ENCODE results near the gene METTL25B.

DNA sequence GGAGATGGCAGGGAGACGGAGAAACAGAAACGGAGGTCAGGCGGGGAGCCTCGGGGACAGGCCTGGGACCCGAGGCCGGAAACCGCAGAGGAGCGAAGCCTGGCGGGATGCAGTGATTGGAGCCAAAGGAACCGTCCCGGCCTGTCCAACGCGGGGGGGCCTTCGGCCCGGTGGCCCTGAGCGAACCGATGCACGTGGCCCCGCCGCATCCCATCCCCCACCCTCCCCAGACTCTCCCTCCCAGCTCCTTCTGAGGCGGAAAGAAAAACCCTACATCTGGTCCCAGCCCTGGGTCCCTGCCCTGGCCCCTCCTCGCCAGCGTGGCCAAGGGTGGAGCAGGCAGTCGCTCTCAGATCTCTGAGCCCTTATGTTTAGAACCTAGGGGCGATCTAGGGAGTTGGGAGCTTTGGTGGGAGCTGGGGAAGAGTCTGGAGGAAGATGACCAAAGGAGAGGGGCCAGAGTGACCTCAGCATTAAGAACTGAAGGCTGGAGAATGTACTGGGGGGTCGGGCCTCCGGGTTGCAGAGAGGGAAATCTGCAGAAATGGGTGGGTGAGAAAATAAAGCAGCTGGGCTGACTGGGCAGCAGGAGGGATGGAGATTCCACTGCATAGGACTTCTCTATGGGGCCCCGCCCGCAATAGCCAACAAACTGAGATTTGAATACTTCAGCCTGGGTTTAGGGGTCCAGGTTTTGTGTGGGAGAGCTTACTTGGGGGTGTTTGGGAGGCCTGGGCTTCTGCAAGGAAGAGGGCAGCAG lies 21.4 kb upstream of the METTL25B start:
- TF ChIP-seq EZH2 (IDR thresholded peaks at IDR 0.05) (no peak), POLR2AphosphoS5 (IDR thresholded peaks at IDR 0.05; ENCODE audit: borderline replicate concordance, low read depth, low read length) (no peak), FOXP2 (optimal IDR thresholded peaks at IDR 0.05; ENCODE audit: control extremely low read depth, extremely low read length, insufficient read depth) (no peak)
